ENCODE data around the gene TENM3.

The TENM3 gene

GRCh38 chr4:182306792-182307507 lies 63.7 kb downstream of the TENM3 start:
- no peaks in the 10 kb centered on the region for H3K9me2 ChIP-seq (replicated peaks; ENCODE audit: control insufficient read depth, low read length)
- no peaks in the 10 kb centered on the region for H3F3A ChIP-seq (ENCODE audit: control insufficient read depth, insufficient read depth)
- H3K4me2 ChIP-seq (ENCODE audit: low read length) = no peak overlapping the region
- no peaks in the 10 kb centered on the region for H3K79me2 ChIP-seq (ENCODE audit: control insufficient read depth, low read length)
- no peaks in the 10 kb centered on the region for H3K36me3 ChIP-seq (ENCODE audit: control insufficient read depth, low read length)
- TF ChIP-seq CTCF (IDR thresholded peaks at IDR 0.05; ENCODE audit: low read depth, low read length, poor library complexity, severe bottlenecking) = no peak
- no peak overlapping the region for H3K27ac ChIP-seq (ENCODE audit: low read depth, low read length)
- no peak overlapping the region for H3K4me3 ChIP-seq (ENCODE audit: low read length)
- no peaks in the 10 kb centered on the region for H3K9me3 ChIP-seq (ENCODE audit: control insufficient read depth, insufficient read depth, low read length)
- H3K4me1 ChIP-seq (ENCODE audit: control insufficient read depth, low read length) = no peaks in the 10 kb centered on the region
- no peaks in the 10 kb centered on the region for H3K27me3 ChIP-seq (ENCODE audit: control insufficient read depth, low read length)
- no peaks in the 10 kb centered on the region for H4K20me1 ChIP-seq (ENCODE audit: control insufficient read depth, insufficient read depth, low read depth, low read length)

- TF ChIP-seq CTCF (IDR thresholded peaks at IDR 0.05; ENCODE audit: low read depth, low read length, poor library complexity, severe bottlenecking) = no peak
- TF ChIP-seq EZH2phosphoT487 (IDR thresholded peaks at IDR 0.05; ENCODE audit: borderline replicate concordance, low read length) = no peak
- no peaks in the 10 kb centered on the region for H3F3A ChIP-seq (ENCODE audit: control insufficient read depth, insufficient read depth)
- H3K9me2 ChIP-seq (replicated peaks; ENCODE audit: control insufficient read depth, low read length) = no peaks in the 10 kb centered on the region
- H3K27ac ChIP-seq (ENCODE audit: low read depth, low read length) = no peak overlapping the region
- no peaks in the 10 kb centered on the region for H3K79me2 ChIP-seq (ENCODE audit: control insufficient read depth, low read length)
- peaks cover 3% of the 10 kb centered on the region; the same call in 1 of the 2 replicates for H3K9me3 ChIP-seq (ENCODE audit: control insufficient read depth, insufficient read depth, low read length)
- H3K4me3 ChIP-seq (ENCODE audit: low read length) = no peak overlapping the region
- H3K36me3 ChIP-seq (ENCODE audit: control insufficient read depth, low read length) = no peaks in the 10 kb centered on the region
- no peaks in the 10 kb centered on the region for H4K20me1 ChIP-seq (ENCODE audit: control insufficient read depth, insufficient read depth, low read depth, low read length)
- H3K27me3 ChIP-seq (ENCODE audit: control insufficient read depth, low read length) = no peaks in the 10 kb centered on the region
- H3K4me1 ChIP-seq (ENCODE audit: control insufficient read depth, low read length) = no peaks in the 10 kb centered on the region
- H3K4me2 ChIP-seq (ENCODE audit: low read length) = no peak overlapping the region
Observed at GRCh38 chr4:182307746-182308145, 64.5 kb downstream of the TENM3 start.

- Histone ChIP-seq H4K20me1 (ENCODE audit: control insufficient read depth, insufficient read depth, low read depth, low read length) (no peaks in the 10 kb centered on the region), H3K27me3 (ENCODE audit: control insufficient read depth, low read length) (no peaks in the 10 kb centered on the region), H3K79me2 (ENCODE audit: control insufficient read depth, low read length) (no peaks in the 10 kb centered on the region), H3K9me3 (ENCODE audit: control insufficient read depth, insufficient read depth, low read length) (peaks cover 3% of the 10 kb centered on the region; the same call in 1 of the 2 replicates), H3K36me3 (ENCODE audit: control insufficient read depth, low read length) (no peaks in the 10 kb centered on the region), H3K9me2 (replicated peaks; ENCODE audit: control insufficient read depth, low read length) (no peaks in the 10 kb centered on the region), H3K4me1 (ENCODE audit: control insufficient read depth, low read length) (no peaks in the 10 kb centered on the region), H3F3A (ENCODE audit: control insufficient read depth, insufficient read depth) (no peaks in the 10 kb centered on the region), H3K27ac (ENCODE audit: low read depth, low read length) (no peak overlapping the region), H3K4me3 (ENCODE audit: low read length) (no peak overlapping the region), H3K4me2 (ENCODE audit: low read length) (no peak overlapping the region)
- no peak for TF ChIP-seq EZH2phosphoT487 (IDR thresholded peaks at IDR 0.05; ENCODE audit: borderline replicate concordance, low read length)
- TF ChIP-seq CTCF (IDR thresholded peaks at IDR 0.05; ENCODE audit: low read depth, low read length, poor library complexity, severe bottlenecking) = no peak
Observed at GRCh38 chr4:182309877-182310276, 66.7 kb downstream of the TENM3 start.
